Heart right ventricle (tissue), 16 donors: Measurements from ENCODE around the gene GALNT13. TPM values are rescaled to one million over a fixed set of nuclear protein-coding genes. Genes with fewer than 3 reads are reported as not detected.
A peak's percentile ranks its signal among the peaks of the same experiment; 100 is the strongest.

Experiments
- ATAC-seq, 8 donors: fragments of 200-7000 bp; cut with Tn5 transposase; one replicate each; pipeline ENCODE4 v1.9.1; 2020; ENCODE audit warnings: mild to moderate bottlenecking in 8 of 8, moderate library complexity in 8 of 8, moderate number of reproducible peaks in 1 of 8
- DNase-seq, 2 donors: peaks; one replicate each; pipeline ENCODE4 v3.0.0-alpha.2; 2020
- H3K27ac ChIP-seq, 10 donors: fragments of 200-600 bp; sonication (generic) in 2 of 10; one replicate each; pipeline versions ENCODE4 v1.5.0 to v1.8.0; 2020 to 2022; ENCODE audit warnings: mild to moderate bottlenecking in 3 of 10
- H3K27me3 ChIP-seq, 7 donors: fragments of 200-600 bp; one replicate each; pipeline ENCODE4 v1.8.0; 2021 to 2022; ENCODE audit warnings: mild to moderate bottlenecking in 2 of 7
- H3K36me3 ChIP-seq, 9 donors: fragments of 200-600 bp; sonication (generic) in 1 of 9; one replicate each; pipeline versions ENCODE4 v1.5.0 to v1.8.0; 2020 to 2022; ENCODE audit warnings: mild to moderate bottlenecking in 2 of 9
- H3K4me1 ChIP-seq, 9 donors: fragments of 200-600 bp; sonication (generic) in 1 of 9; one replicate each; pipeline versions ENCODE4 v1.5.0 to v1.8.0; 2020 to 2022; ENCODE audit warnings: mild to moderate bottlenecking in 4 of 9
- H3K4me3 ChIP-seq, 10 donors: fragments of 200-600 bp; sonication (generic) in 2 of 10; one replicate each; pipeline versions ENCODE4 v1.5.0 to v1.8.0; 2020 to 2022; ENCODE audit warnings: mild to moderate bottlenecking in 7 of 10, moderate library complexity in 2 of 10
- H3K9me3 ChIP-seq, 11 donors: fragments of 200-600 bp in 10 of 11; sonication (generic) in 2 of 11; one replicate each; pipeline versions ENCODE4 v1.5.0 to v1.8.0; 2013 to 2022; ENCODE audit warnings: mild to moderate bottlenecking in 2 of 11, control low read depth in 1 of 11, moderate library complexity in 1 of 11
- CTCF ChIP-seq, 9 donors: fragments of 200-600 bp; sonication (generic) in 2 of 9; IDR thresholded peaks; one replicate each; pipeline versions ENCODE4 v1.5.0 to v1.8.0; 2021 to 2022; ENCODE audit warnings: antibody characterized with exemption in 9 of 9, mild to moderate bottlenecking in 5 of 9, moderate library complexity in 1 of 9
- WGBS, 2 donors: extraction: QIAGEN DNeasy Blood & Tissue Kit; methylation state at CpG; one replicate each; pipeline ENCODE4 v1.1.7; 2013; ENCODE audit warnings: inconsistent platforms in 1 of 2; 5-methylcytosine and 5-hydroxymethylcytosine counted together
- intact Hi-C, 10 donors: fragments of 100-400 bp; cut with DNase I; formaldehyde crosslinking; loops; one replicate each; pipeline versions ENCODE4 v1.11.1 to v1.14.2; 2022
- polyA plus RNA-seq, 2 donors: library from polyadenylated mRNA; stranded (reverse); fragments of 200-250 nt; gene quantifications; one replicate each; pipeline ENCODE4 v1.2.3, GENCODE V29; 2013
- total RNA-seq, 10 donors: library from RNA; stranded (reverse); fragmentation: NEBNext Ultra II Directional in 3 of 10; extraction: Animal tissue kit (Norgen Biotek cat#: 25700) in 3 of 10; gene quantifications; one replicate each; pipeline versions ENCODE4 v1.2.1 to v1.2.4, GENCODE V29; 2021 to 2023
- donor health status: Arrhythmogenic right ventricular cardiomyopathy.
- donor health status: ischemic (EF 13 %, LVEDD 7.1; RV severe dilation, severe dysfunction).
- donor health status: healthy with polysubstance abuse.
- donor health status: DM: no; HTN: yes; CAD: no.
- donor health status: DM: no; HTN: no; CAD: no.
- donor health status: ischemic (EF 25% LVEDD 6.9; RV normal size, moderate dysfunction).
- donor health status: ischemic (EF 25% LVEDD 5.7; RV mildly dilated, moderate dysfunction).
- donor health status: healthy.
- donor health status: DM: yes; HTN: yes; CAD: no.
- donor health status: Ischemic cardiomyopathy.
- donor health status: ischemic (EF 35%, LVEDD 5.7; RV mildly dilated, moderate dysfunction).
- donor health status: nonischemic (EF 11% LVEDD 7.7; RV severe dilation, severe dysfunction).
- donor health status: DM: yes; HTN: yes; CAD: no.
- donor health status: PGD.
- donor health status: ischemic (EF 29% LVEDD 5.4; RV normal size, mild dysfunction).
- donor health status: nonischemic (EF 23%, LVEDD 6.1; RV moderate dilation, normal function).

GALNT13 gene
- total and polyA plus RNA-seq, 12 donors: 0.01 to 0.30 (median 0.05) TPM; not detected in 9

GRCh38 chr2:154280543-154280942 is 408.8 kb downstream of the GALNT13 start:
- intact Hi-C loops: no loop called here
- no peak for ATAC-seq
- Histone ChIP-seq H3K4me3 (no peak overlapping the region), H3K27me3 (no peaks in the 10 kb centered on the region), H3K9me3 (peaks cover 0 to 3% (median 0%) of the 10 kb centered on the region in 11 donors), H3K36me3 (no peaks in the 10 kb centered on the region), H3K4me1 (no peaks in the 10 kb centered on the region), H3K27ac (no peak overlapping the region)
- DNase-seq: no peak
- WGBS, 2 donors: 76 to 79% methylated on average over 2 of the region's 2 CpGs
- TF ChIP-seq CTCF (IDR thresholded peaks at IDR 0.05): no peak

- no peaks in the 10 kb centered on the region for H3K36me3 ChIP-seq
- no peak overlapping the region for H3K27ac ChIP-seq
- 20 to 22% methylated on average over 1 of the region's 1 CpG for WGBS, 2 donors
- no peak for DNase-seq
- intact Hi-C loops: no loop called here
- peaks cover 0 to 53% (median 0%) of the 10 kb centered on the region in 11 donors for H3K9me3 ChIP-seq
- no peak for ATAC-seq
- no peak for TF ChIP-seq CTCF (IDR thresholded peaks at IDR 0.05)
- H3K4me1 ChIP-seq: no peaks in the 10 kb centered on the region
- no peak overlapping the region for H3K4me3 ChIP-seq
- no peaks in the 10 kb centered on the region for H3K27me3 ChIP-seq
Observed at GRCh38 chr2:154289870-154290269, 418.1 kb downstream of the GALNT13 start.

GRCh38 chr2:154291511-154291910 is 419.8 kb downstream of the GALNT13 start:
- H3K4me1 ChIP-seq: no peaks in the 10 kb centered on the region
- peak in 1 of 8 donors; percentile 55 for ATAC-seq
- no peak for TF ChIP-seq CTCF (IDR thresholded peaks at IDR 0.05)
- WGBS, 2 donors: 94% methylated on average over 20 of the region's 20 CpGs
- H3K9me3 ChIP-seq: peaks cover 0 to 51% (median 0%) of the 10 kb centered on the region in 11 donors
- no peaks in the 10 kb centered on the region for H3K36me3 ChIP-seq
- intact Hi-C loops: no loop called here
- H3K27ac ChIP-seq: no peak overlapping the region
- no peaks in the 10 kb centered on the region for H3K27me3 ChIP-seq
- DNase-seq: no peak
- no peak overlapping the region for H3K4me3 ChIP-seq

GRCh38 chr2:154291927-154292326 is 420.2 kb downstream of the GALNT13 start:
- Histone ChIP-seq H3K4me3 (no peak overlapping the region), H3K27ac (no peak overlapping the region), H3K4me1 (no peaks in the 10 kb centered on the region), H3K36me3 (no peaks in the 10 kb centered on the region), H3K9me3 (peaks cover 0 to 47% (median 0%) of the 10 kb centered on the region in 11 donors), H3K27me3 (no peaks in the 10 kb centered on the region)
- WGBS, 2 donors: 84 to 90% methylated on average over 3 of the region's 3 CpGs
- intact Hi-C loops: no loop called here
- ATAC-seq: no peak
- no peak for DNase-seq
- TF ChIP-seq CTCF (IDR thresholded peaks at IDR 0.05): no peak
